HG02623 (cell line): ENCODE data around the gene SBF2.
"Not testable (repeated sequence)": the region's sequence is repeated elsewhere in the genome, so short reads cannot be mapped to it uniquely, and the experiment has no call there.

Experiments
- ATAC-seq: cut with Tn5 transposase; IDR thresholded peaks from one replicate; pipeline ENCODE4 v1.9.1; 2021; ENCODE audit warnings: moderate library complexity; ENCODE audit not compliant: unreplicated experiment

SBF2 gene

DNA sequence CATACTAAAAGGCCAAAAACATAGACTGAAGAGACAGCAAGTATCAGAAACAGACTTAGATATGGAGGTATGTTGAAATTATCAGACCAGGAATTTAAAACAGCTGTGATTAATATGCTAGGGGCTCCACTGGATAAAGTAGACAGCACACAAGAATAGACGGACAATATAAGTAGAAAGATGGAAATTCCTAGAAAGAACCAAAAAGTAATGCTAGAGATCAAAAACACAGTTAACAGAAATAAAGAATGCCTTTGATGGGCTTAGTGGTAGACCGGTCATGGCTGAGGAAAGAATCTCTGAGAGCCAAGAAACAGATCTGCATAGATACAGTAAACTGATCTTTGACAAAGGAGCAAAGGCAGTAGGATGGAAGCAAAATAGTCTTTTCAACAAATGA lies 380.0 kb downstream of the SBF2 start:
- ATAC-seq: no peak

DNA sequence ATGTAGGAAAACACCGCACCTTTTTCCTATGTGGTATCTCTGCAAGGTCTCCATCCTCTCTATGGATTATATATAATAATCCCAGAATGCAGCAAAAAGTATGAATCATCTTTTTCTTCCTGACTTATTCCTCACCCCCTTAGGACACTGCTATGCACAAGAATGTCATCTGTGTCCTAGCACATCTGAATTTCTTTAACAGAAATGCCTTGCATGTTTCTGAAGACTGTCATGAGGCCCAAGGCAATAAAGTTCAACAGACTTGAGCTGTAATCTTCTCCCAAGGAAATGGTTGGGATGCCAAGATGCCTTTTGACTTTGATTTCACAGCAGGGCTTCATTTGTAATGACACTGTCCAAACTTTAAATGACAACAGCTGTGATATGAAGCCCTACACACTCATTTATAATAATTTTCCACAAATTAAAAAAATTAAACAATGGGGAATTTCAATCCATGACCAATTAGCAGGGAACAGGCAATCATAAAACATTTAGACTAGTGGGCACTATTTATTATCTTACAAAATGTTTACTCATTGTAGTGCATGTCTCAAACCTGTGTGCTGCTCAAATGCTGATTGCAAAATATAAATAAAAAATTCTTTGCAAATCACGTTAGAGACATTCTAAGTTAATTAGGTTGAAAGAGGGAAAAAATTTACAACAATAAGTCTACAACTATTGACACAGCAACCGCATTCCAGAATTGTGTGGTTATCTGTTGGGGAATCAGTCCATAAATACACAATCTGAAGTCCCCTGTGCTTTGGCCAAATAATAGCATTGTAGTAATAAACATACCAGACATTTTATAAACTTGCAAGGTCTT lies 387.8 kb downstream of the SBF2 start:
- ATAC-seq: no peak

DNA sequence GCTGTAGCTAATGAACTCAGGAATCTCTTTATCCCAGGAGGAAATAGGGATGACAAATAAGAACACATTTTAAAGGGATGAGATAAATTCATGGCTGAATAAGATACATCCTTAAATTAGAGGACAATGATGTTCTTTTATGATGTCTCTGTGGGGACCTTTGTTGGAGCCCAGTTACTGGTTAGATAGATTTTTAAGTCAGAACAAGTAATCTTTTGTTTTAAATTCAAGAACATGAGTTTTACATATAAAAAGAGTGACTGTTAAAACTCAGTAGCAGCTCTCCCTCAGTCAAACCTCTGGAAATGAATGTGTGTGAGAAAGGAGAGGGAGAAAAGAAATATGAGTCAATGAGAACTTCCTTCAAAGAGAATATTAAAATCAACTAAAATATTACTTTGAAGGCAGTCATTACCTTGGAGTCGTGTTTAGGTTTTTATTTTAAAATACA lies 388.5 kb downstream of the SBF2 start:
- no peak for ATAC-seq

DNA sequence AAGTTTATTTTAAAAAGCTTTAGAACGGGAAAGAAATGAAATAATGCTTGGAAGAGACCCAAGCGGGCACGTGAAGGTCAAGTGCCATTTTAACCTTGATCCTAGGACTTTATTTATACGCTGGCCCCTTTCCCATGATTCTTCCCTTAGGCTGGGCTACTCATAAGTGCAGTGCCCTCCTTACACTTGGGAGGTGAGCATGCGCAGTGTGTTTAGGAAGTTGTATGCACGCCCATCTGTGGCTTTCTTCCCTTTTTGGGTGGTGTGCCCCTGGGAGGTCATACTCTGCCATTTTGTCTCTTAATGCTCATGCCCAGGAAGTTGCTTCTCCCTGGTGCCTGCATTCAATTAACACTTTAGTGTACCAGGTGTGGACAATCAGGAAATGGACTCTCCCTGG lies 390.4 kb downstream of the SBF2 start:
- no peak for ATAC-seq

DNA sequence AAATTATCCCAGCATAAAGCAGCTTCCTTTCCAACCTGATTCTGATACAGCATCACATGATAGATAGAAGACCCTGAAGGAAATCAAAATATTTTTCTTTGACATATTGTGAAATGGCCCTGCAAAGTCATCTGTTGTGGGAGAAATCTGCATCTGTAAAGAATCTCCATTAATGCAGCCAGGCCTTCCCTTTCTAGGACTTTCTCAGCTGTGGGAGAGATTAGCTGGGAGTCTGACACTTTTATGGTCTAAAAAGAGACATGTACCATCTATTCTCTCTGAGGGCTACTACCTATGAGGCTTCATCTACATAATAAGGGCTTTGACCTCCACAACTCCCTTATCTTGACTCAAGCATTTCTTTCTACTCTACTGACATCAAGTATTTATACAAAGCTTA lies 392.1 kb downstream of the SBF2 start:
- no peak for ATAC-seq

DNA sequence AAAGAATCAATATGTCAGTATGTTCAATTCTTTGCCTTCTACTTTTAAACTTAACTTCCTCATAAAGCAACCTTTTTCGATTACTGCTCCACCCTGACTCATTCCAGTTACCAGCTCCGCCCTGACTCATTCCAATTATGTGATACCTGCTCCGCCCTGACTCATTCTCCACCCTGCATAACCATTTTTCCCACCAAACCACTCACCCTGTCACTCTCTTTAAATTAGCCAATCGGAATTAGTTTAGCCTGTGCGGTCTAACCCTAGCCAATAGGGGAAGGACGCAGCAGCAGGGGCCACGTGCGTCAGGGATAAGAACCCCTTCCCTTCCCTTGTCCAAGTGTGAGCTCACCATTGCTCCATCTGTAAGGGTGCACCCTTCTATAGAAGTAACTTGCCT lies 393.8 kb downstream of the SBF2 start:
- not testable (repeated sequence) for ATAC-seq

DNA sequence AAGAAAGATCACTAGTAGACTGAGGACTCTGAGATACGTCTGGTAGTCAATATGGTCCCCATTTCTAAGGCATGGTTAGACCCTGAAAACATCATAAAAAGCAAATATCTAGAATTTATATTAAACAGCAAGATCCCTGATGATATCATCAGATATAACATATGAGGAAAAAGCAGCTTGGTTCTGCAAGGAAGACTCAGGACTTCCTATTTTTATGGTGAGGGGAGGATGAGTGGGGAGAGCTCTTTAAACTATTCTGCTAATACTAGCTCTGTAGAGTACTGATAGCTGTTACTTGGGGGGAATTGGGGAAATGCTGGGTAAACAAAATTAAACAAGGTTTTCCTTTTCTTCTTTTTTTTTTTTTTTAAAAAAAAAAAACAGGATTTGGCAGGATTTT lies 394.3 kb downstream of the SBF2 start:
- no peak for ATAC-seq

DNA sequence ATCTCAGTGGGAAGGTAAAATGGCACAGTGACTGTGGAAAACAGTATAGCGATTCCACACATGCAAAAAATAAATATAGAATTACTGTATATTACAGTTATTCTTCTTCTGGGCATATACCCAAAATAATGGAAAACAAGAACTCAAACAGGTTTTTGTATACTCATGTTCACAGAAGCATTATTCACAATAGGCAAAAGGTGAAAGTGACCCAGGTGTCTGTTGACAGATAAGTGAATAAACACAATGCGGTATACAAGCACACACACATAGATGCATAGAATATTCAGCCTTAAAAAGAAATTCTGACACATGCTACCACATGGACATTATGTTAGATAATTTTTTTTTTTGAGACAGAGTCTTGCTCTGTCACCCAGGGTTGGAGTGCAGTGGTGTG lies 397.1 kb downstream of the SBF2 start:
- no peak for ATAC-seq

DNA sequence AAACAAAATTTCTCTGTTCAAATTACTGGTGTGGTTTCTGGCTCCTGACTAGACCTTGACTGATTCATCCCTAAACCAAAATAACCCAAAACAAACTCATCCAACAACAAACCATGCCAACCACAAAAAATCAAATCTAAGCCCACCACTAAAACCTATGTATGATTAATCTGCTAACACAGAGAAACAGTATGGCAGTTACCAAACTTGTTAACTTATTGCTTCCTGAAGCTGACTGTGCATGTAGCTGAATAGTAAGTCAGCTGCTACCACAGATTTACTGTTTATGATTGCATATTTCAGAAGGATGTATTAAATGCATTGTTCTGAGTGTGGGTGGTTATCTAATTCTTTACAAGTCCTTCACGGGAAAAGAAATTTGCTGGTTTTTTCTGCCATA lies 399.0 kb downstream of the SBF2 start:
- ATAC-seq: no peak

DNA sequence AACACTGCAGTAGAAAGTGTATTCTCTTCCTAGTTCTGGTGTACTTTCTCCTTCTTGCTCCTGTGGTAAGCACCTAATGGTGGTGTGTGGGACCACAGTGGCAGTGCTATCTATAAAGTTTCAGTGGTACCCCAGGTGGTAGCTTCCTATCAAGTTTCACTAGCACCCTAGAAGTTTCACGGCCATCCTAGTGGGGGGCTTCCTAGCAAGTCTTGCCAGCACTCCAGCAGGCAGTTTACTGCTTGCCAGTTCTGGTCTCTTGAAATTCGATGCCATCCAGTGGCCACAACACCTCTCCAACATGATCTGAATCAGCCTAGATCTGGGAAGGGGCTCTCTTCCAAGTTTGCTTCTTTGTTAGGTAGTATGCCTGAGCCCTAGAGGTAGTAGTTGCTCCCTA lies 400.5 kb downstream of the SBF2 start:
- no peak for ATAC-seq

DNA sequence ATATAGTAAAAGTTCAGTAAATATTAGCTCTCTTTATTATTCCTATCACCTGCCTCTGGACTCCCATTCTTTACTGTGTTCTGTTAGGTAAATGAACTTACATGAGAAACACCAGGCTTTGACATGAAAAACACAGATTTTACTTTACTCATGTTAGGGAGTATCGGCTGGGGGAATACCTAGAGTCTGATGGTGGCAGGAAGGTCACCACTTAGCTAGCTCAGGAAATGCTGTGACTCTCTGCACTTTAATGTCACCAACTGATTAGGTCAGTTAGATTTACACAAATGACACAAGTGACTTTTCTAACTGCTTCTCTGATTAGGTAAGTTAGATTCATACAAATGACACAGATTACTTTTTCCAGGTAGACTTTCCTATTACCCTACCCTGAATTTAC lies 405.1 kb downstream of the SBF2 start:
- ATAC-seq: no peak

DNA sequence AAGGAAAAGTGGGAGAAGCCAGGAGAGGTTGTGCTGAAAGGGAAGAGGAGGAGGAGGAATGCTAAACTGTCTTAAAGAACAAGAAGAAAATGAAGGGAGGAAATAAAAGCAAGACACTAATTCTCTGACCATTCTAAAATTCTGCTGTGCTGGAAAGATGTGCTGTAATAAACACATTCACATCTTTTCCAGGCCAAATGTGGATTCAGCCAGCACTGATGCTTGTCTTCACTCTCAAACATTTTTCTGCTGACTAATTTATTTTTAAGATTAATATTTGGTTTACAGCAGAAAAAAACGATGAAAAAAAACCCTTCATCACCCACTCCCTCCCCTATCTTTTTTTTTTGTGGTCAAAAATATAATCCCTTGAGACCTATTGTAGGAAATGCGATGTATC lies 406.5 kb downstream of the SBF2 start:
- no peak for ATAC-seq

DNA sequence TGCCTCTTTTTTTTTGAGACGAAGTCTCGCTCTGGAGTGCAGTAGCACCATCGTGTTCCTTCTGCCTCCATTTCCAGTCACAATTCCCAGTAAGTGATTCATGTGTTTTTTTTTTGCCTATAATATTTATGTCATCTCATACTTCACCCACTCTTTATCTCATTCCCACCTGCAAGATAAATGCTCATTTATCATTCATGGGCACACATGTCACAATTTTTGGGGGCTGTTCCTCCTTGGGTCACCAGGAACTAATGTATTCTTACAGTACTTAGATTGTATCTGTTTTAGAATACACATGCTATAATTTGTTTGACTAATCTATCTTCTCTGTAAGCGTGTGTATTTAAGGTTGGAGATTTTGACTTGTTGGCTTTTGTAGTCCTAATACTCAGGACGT lies 407.4 kb downstream of the SBF2 start:
- ATAC-seq: no peak

DNA sequence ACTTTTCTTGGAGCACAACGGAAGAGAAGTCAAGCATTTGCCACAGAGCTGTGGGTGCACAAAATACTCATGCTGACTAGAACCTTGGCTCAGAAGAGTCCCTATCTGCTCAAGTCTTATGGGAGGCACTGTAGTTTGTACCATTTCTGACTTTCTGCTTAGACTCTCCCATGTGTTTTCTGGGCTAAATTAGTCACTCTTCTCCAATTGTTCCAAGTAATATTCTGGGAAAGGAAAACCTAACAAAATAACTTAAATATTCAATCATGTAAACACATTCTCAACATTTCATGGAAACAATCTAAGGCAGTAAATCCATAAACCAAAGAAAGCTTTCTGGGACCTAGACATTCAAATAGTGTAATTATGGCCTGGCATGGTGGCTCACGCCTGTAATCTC lies 409.4 kb downstream of the SBF2 start:
- no peak for ATAC-seq

DNA sequence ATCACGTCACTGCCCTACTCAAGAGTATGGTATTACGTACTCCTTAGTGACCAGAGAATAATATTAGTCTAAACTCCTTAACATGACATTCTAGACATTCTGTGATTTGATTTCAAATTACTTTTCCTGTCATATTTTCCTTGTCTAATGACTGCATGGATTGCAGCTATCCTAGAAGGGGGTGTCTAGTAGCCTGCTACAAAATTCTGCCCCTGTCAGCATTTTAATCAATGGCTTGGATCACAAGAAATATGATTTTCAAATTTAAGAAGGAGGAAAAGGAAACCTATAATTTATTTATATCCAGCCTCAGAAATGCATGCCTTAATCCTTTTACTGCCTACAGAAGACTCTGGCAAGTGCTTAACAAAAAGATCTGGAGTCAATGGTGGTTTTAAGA lies 413.4 kb downstream of the SBF2 start:
- no peak for ATAC-seq

DNA sequence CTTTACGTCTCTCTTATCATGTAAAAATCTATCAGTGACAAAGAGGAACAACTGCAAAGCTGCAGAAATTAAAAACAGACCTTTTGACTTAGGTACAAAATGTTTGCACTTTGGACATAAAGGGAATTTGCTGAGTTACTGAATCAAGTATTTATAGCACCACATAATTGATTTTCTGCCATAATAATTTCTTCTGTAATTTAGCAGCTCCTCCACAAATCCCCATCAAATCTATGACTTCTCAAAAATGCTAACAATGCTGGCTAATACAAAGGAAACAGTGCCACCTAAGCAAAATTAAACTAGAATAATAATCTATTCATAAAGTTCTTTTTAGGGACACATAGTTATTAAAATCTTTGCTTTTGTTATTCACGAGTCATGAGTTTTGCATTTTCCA lies 415.1 kb downstream of the SBF2 start:
- no peak for ATAC-seq

DNA sequence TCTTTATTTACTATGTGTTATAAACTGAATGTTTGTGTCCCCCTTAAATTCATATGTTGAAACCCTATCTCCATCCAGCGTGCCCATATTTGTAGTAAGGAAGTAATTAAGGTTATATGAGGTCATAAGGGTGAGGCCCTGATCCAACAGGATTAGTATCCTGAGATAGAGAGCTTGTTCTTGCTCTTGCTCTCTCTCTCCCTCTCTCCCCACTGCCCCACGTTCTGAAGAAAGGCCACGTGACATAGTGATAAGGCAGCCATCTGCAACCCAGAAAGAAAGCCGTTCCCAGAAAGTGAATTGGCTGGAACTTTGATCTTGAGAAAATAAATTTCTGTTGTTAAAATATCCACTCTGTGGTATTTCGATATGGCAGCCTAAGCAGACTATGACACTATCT lies 417.7 kb downstream of the SBF2 start:
- ATAC-seq: no peak

DNA sequence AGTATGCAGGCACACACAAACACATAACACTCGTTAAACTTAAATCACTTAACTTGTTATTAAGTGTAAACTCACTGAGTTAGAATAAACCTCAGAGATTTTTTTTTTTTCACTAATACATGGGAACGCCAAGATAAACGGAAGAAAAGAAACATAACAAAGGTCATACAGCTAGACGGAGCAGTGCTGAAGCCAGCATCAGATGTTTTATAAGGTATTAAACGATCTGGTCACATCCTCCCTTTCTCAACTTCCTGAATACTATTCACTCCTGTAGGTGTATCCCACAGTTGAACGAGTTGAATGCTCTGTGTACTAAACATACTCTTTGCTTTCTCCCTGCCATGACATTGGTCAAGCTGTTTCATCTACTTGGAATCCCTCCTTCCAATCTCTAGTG lies 418.2 kb downstream of the SBF2 start:
- no peak for ATAC-seq

DNA sequence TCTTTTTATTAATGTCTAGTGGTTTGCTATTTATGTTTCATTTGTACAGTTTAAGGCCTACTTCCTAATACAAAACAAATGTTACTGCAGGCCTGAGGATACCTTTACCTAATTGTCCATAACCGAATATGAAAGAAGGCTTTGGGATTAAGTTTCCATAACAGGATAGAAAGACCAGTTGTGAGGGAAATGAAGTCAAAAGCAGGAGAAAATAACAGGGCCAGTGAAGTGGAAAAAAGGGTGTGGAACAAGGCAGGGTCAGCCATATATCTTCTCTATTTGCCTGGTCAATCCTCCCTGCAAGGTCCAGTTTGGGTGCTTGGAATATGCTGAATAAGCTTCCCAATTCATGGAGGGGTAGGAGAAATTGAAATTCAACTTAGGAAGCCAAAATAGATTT lies 418.6 kb downstream of the SBF2 start:
- no peak for ATAC-seq

DNA sequence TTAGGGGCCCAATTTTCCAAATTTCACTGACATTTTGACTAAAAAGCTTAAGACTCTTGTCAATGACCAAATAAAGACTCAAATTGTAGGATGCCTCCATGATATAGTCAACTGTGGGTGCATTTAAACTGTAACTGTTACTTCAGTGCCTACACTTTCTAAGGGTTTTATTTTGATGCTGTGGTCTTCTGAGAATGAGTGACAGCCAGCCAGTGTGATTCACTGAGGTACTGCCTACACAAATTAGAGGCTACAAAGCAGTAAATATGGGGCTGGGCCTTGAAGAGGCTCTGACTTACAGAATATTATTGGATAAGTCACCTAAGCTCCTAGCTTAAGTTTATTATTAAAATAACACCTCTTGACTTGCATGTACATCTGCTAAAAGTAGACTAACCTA lies 419.6 kb downstream of the SBF2 start:
- ATAC-seq: no peak

DNA sequence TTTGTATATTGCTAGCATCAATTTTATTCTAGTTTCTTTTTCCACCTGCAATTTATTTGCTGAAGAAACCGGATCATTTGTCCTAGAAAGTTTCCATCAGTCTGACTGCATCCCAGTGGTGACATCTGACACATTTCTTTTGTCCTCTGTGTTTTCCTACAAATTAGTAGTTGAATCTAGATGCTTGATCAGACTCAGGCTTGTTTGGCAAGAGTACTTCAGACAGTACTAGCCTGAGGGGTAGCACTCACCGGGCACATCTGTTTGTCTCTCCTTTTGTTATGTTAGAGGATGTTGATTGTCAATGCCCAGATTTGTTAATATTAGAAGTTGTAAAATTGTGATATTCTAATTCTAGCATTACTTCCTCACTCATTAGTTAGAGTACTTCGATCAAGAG lies 425.4 kb downstream of the SBF2 start:
- ATAC-seq: no peak

DNA sequence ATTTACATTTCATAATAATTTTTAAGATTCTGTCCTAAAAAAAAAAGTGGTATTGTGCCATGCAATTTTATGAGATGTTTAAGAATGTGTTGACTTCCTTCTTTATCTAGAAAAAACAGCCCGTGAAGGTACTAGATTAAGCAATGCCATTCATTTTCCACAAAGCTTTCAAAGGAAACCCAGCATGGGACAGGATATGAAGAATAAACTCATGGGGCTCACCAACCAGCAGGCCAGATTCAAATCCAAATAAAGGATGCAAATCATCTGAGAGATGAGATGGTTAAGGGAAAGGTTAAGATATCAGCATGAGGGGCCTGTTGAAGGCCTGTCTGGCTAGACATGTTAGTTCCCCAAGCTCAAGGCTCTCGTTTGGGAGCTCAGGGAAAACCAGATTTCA lies 431.0 kb downstream of the SBF2 start:
- no peak for ATAC-seq
